Gastrocnemius medialis (tissue), 4 donors: ENCODE data around the gene KCMF1.

ENCODE experiments used
- POLR2A ChIP-seq, 2 donors: fragments of 450-650 bp; IDR thresholded peaks; one replicate each; pipeline ENCODE4 v1.6.1; 2017; ENCODE audit warnings: antibody characterized with exemption in 2 of 2, mild to moderate bottlenecking in 2 of 2, moderate library complexity in 2 of 2
- TF ChIP-seq, protein P1 (sequence below), 5 experiments: fragments of 450-650 bp in 3 of 5; fragments of 200-600 bp in 2 of 5; sonication (generic) in 2 of 5; IDR thresholded peaks in 4 of 5; conservative IDR thresholded peaks in 1 of 5; 1 replicate in 4 of 5; 2 replicates in 1 of 5; pipeline ENCODE4 v1.5.1; 2016 to 2019; ENCODE audit warnings: antibody characterized with exemption in 5 of 5, mild to moderate bottlenecking in 3 of 5, moderate library complexity in 3 of 5

DNA sequence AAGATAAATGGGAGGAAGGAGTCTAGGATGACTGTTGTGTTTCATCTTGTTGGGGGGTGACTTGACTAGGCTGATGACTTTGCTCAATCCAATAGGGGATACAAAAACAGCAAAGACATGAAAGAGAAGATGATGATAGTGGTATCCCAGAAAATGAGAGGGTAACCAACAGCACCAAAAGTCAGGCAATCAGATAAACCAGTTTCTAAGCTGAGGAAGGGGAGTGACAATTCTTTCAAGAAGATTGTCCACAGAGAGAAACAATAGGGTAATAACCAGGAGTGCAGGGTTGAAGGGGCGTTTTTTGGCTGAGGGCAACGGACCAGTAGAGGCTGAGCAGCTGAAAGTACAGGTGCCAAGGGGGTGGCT is 7.7 kb upstream of the KCMF1 start:
- TF ChIP-seq, protein P1, sequence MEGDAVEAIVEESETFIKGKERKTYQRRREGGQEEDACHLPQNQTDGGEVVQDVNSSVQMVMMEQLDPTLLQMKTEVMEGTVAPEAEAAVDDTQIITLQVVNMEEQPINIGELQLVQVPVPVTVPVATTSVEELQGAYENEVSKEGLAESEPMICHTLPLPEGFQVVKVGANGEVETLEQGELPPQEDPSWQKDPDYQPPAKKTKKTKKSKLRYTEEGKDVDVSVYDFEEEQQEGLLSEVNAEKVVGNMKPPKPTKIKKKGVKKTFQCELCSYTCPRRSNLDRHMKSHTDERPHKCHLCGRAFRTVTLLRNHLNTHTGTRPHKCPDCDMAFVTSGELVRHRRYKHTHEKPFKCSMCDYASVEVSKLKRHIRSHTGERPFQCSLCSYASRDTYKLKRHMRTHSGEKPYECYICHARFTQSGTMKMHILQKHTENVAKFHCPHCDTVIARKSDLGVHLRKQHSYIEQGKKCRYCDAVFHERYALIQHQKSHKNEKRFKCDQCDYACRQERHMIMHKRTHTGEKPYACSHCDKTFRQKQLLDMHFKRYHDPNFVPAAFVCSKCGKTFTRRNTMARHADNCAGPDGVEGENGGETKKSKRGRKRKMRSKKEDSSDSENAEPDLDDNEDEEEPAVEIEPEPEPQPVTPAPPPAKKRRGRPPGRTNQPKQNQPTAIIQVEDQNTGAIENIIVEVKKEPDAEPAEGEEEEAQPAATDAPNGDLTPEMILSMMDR (IDR thresholded peaks at IDR 0.05 in 4 of 5, conservative IDR thresholded peaks at IDR 0.05 in 1 of 5): no peak
- TF ChIP-seq POLR2A (IDR thresholded peaks at IDR 0.05): no peak
